ENCODE measurements around the gene PPP6R2.
"Not testable (repeated sequence)": the region's sequence is repeated elsewhere in the genome, so short reads cannot be mapped to it uniquely, and the experiment has no call there.

PPP6R2 gene

DNA sequence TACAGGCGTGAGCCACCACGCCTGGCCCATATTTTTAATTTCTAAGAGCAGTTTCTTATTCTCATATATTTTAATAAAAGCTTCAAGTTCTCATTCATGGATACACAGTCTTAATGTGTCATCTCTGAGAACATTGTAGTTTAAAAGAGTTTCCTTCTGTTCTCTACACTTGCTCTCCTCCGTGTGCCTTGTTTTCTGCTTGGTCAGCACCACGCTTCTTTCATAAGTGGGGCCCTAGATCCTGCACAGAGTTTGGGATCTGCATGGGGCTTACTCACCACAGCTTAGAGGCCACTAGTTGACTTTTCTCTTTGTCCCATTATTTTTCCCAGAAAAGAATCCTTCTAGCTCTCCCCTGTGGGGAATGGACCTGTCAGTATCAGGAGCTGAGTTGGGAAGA is 58.8 kb downstream of the PPP6R2 start:
- no peak for DNase-seq

DNA sequence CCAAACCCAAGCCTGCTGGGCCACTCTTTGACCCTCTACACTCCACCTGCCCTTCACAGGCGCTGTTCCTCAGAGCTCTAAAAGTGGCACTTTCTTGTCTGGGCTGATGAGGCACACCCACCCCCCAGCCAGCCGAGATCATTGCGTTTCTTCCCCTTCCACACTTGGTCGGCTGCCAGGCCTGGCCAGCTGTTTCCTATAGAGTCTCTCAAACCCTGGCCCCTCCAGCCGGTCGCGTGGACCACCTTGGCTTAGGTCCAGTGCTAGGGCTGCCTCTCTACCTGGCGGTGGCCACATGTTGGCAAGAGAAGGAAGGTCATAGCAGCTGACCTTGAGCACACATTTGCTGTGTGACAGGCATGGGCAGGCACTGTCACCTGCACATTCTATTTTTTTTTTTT is 60.6 kb downstream of the PPP6R2 start:
- DNase-seq, result no peak

DNA sequence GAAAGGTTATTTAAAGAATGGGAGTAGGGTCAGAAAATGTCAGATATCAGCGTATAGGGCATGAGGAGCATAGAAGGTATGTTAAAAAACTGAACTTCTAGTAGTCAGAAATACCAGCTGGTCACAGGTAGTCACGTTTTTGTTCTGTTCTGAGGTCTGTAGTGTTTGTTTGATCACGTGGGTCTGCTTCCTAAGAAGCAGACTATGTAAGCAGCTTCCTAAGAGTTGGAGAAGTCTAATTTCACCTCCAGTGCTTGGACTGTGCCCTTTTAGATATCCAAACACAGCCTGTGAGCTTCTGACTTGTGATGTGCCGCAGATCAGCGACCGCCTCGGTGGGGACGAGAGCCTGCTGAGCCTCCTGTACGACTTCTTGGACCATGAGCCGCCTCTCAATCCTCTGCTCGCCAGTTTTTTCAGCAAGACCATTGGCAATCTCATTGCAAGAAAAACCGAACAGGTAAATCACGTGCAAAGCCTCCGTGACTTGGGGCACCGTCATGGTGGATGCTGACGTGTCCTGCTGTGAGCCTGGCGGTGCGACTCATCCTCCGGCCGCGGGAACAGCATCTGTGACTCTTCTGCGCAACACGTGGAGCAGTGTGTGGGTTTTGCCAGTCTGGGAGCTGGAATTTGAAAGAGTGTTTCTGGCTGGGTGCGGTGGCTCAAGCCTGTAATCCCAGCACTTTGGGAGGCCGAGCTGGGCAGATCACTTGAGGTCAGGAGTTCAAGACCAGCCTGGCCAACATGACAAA is 63.5 kb downstream of the PPP6R2 start:
- no peak for DNase-seq

DNA sequence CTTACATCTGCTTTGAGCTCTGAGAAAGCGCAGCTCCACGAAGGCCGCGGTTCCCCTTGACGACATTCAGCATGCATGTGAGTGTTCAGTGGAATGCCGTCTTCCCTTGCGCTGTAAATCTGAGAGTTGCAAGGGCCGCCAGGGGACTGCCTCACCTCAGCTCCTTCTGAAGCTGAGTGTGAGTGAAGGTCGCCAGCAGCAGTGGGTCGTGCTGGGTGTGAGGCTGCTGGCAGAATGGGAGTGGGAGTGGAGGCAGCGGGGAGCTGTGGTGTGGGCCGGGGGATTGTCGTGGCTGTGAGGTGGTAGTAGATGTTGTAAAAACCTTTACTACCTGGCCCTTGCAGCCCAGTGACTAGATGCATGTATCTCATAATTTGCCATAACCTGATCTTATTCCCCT is 65.2 kb downstream of the PPP6R2 start:
- no peak for DNase-seq

DNA sequence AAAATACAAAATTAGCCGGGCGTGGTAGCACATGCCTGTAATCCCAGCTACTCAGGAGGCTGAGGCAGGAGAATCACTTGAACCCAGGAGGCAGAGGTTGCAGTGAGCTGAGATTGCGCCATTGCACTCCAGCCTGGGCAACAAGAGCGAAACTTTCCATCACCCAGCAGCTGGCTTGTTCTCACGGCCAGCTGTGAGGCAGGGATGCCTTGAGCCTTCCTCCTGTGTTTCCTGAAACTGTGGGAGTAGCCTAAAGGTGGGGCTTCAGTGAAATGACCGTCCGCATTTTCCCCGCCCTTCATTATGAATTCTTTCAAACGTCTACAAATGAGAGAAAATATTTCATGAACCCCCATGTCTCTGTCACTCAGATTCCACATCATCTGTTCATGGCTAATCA is 65.8 kb downstream of the PPP6R2 start:
- not testable (repeated sequence) for DNase-seq

DNA sequence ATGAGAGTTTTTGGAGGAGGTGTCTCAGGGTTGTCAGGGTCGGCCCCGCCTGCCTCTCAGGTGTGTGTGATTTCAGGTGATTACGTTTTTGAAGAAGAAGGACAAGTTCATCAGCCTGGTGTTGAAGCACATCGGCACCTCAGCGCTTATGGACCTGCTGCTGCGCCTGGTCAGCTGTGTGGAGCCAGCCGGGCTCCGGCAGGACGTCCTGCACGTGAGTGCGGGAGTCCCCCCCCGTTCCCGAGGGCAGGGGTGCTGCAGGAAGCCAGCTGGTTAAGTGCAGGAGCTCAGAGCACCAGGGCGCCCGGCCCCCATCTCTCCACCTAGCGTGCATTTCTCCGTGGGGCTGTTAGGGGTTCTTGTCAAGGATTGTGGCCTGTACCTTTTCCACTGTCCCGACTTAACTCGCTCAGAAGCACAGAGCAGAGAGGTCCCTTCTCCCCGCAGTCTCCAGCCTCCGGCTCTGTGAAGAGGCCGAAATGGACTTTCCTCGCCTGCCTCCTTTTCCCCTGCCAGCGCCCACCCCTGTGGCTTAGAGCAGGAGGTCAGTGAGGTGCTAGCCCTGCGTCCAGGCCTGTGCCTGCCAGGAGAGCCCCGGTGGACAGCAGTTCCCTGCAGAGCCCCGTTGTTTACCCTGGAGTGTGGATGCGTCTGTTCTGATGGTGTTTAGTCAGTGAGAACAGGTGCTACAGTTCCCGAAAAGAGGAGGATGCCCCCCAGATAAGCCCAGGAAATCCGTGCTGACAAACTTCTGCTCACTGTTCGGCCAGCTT is 71.5 kb downstream of the PPP6R2 start:
- DNase-seq, result no peak

DNA sequence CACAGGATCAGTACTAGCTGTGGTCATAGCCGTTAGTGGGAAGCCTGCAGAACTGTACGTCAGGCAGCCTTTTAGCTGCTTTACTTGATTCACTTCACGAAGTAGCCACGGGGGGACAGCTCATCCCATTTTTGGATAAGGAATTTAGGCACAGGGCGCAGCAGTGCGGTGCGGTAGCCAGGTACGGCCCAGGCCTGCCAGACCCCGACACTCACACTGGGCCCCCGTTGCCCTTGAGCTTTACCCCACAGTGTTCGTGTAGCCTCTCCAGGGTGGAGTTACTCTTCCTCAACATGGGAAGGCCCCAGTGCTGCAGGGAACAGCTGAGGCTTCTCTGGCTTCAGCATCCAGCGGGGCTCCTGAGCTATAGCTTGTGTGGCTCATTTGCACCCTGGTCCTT is 72.3 kb downstream of the PPP6R2 start:
- DNase-seq, result no peak

DNA sequence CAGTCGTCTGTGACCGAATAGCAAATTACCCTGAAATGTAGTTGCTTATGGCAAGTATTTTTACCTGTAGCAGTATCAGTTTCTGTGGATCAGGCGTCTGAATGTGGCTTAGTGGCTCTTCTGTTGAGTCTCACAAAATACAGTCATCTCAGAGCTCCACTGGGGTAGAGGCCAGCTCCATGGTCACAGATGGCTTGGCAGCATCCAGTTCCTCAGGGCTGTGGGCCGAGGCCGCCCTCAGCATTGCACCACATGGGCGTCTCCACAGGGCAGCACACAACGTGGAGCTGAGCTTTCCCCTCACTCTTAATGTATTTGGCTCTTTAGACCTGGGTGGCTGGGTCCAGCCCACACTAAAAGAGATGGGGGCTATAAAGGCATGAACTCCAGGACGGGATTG is 73.9 kb downstream of the PPP6R2 start:
- no peak for DNase-seq

DNA sequence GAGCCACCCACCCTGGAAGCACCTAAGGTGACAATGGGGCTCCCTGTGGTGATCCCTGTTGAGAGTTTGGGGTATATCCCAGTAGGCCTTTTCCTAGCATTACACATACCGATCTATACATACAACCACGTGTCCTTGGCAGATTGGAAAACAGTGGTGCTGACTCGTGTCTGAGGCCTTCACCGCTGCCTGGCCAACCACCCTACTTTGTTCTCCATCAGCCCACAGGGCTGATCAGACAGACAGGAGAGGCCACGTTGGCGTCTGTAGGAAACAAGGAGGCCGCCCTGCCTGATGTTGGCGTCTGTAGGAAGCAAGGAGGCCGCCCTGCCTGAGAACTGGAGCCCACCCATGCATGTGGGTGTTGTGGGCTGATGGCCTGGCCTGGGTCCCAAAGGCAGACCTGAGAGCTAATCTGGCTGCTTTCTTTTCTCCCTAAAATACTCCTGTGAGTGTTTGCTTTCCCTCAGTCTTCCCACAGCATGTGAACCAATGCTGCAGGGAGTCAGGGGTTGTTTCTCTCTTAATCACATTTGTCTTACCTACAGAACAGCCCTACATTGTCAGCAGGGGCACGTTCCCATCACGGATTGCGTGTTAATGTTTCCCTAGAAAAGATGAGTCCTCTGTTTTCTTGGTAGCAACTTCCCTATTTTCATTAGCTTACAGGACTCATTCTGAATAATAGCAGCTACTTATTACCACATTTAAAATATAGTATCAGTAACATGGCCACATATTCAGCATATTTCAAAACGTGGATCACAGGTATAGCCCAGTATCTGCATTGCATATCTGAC is 74.5 kb downstream of the PPP6R2 start:
- no peak for DNase-seq

DNA sequence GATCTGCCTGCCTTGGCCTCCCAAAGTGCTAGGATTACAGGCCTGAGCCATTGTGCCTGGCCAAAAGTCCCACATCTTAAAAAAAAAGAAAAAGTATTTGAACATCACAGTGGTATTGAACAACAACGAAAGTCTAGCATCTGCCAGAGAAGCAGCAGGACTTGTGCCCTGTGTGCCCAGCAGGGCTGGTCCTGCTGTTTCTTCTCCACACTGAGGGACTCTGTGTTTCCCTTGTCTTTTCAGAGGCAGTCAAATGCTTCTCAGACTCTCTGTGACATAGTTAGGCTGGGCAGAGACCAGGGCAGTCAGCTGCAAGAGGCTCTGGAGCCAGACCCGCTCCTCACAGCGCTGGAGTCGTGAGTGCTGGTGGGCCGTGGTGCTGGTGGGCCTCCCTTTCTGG is 75.5 kb downstream of the PPP6R2 start:
- no peak for DNase-seq

DNA sequence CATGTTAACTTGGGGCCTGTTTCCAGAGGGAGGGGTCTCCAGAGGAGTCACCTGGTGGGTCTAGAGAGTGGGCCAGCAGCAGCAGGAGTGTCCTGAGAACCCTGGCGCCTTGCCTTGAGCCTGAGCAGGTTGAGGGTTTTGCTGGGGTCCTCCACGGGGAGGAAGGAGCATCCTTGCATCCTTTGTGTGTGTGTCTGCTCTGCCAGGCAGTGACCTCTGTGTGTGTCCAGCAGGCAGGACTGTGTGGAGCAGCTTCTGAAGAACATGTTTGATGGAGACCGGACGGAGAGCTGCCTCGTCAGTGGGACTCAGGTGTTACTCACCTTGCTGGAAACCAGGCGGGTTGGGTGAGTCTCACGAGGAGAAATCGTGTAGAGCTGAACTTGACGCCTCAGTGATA is 76.0 kb downstream of the PPP6R2 start:
- no peak for DNase-seq

DNA sequence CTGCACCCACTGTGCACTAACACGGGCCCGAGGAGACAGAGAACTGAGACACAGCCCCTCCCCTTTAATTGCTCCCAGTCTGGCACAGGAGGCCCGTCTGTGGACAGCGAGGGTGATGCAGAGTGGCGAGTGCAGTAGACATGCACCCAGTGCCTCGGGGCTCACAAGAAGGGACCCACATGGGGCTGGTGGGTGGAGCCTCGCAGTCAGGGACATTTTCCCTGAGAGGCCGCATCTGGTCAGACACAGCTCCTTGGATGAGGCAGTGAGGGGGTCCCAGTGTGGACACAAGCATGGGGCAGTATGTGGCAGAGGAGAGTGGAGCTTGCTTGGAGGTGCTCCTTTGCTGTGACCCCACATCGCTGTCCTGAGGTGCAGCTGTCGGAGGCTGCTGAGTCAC is 76.9 kb downstream of the PPP6R2 start:
- no peak for DNase-seq

DNA sequence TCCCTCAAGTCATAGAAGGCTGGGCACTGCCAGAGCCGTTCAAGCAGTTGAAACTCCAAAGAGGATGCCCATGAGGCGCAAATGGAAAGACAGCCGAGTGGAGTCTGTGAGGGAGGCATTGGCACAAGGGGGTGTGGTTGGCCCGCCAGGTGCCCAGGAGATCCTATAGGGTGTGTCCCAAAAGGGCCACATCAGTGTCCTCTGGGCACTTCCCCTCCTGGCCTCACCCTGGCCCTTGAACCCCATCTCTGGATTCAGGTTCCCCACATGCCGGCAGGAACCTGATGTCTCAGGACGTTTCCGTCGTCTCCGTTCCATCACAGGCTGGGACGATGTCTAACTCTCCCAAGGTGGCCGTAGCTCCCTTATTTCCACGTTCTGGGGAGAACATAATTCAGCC is 77.5 kb downstream of the PPP6R2 start:
- no peak for DNase-seq

DNA sequence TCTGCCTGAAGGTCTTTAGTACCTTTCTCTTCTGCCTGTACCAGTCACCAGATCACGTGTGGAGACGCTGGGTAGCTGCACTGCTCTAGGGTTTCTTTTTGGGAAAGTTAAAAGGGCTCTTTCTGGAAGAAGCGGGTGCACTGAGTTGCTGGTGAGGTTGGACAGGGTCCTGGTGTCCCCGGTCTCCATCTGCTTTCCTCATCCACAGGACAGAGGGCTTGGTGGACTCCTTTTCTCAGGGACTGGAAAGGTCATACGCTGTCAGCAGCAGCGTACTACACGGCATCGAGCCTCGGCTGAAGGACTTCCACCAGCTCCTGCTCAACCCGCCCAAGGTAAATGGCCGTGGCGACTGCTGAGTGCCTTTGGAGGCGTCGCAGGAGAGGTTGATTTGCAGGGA is 78.9 kb downstream of the PPP6R2 start:
- DNase-seq, result no peak

DNA sequence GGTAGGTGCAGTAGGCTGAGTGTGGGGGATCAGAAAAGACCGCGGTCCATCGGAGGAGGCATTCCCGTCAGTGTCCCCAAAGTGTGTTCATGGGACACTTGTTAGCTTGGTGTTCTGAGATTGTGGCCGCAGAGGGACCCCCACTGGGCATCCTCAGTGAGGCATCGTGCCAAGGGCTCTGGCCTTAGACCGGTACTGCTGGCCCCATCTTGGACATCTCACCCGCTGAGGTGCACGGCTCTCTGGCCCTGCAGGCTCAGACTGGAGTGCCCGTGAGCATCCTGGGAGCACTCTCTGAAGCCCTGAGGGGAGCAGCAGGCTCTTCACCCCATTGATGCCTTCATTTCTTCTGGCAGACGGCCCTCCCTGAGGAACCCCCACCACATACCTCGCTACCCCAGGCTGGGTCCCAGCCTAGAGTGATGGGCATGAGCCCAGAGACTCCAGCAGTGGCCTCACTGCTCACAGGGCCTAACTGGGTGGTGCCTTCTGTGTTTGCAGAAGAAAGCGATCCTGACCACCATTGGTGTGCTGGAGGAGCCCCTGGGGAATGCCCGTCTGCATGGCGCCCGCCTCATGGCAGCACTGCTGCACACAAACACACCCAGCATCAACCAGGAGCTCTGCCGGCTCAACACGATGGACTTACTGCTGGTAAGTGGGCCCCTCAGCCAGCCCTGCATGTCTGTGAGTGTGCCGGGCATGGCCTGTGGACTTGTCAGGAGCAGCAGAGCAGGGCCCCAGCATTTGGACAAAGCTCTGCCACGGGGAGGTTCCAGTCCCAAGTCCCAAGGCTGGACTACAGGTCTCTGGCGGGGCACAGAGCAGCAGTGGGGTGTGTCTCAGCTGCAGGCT is 80.1 kb downstream of the PPP6R2 start:
- no peak for DNase-seq

DNA sequence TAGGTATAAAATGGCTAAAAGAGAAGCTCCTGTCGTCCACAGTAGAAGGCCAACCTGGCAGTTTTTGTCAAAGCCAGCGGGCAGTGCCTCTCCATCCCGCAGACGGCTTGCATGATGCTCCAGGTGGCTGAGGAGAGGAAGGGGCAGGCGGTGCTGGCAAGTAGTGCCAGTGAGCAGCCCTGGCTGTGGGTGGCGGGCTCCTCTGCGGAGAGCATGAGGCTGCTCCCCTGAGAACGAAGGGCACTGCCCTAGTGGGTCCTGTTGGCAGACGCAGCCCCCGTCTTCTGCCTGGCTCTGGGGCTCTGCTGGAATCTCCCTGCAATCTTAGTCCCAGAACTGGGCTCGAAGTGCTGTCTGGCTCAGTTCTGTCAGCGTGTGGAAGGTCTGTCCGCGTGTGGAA is 80.8 kb downstream of the PPP6R2 start:
- DNase-seq, result no peak

DNA sequence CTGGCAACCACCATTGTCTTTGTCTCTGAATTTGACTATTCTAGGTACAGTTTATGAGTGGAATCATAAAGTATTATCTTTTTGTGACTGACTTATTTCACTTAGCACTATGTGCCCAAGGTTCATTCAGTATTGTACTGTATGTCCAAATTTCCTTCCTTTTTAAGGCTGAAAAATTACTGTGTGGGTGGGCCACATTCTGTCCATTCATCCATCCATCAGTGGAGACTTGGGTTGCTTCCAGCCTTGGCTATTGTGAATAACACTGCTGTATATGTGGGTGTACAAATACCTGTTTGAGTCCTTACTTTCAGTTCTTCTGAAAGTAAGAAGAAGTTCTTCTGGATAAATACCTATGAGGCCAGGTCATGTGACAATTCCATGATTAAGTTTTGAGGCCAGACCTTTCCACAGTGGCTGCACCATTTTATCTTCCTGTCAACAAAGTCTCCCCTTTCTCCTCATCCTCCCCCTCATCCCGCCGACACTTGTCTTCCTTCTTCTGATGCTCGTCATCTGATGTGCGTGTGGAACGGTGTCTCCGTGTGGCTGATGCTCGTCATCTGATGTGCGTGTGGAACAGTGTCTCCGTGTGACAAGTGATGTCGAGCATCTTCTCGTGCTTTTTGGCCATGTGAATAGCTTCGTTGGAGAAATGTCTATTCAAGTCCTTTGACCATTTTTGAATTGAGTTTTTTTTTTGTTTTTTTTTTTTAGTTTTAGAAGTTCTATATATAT is 82.2 kb downstream of the PPP6R2 start:
- no peak for DNase-seq

DNA sequence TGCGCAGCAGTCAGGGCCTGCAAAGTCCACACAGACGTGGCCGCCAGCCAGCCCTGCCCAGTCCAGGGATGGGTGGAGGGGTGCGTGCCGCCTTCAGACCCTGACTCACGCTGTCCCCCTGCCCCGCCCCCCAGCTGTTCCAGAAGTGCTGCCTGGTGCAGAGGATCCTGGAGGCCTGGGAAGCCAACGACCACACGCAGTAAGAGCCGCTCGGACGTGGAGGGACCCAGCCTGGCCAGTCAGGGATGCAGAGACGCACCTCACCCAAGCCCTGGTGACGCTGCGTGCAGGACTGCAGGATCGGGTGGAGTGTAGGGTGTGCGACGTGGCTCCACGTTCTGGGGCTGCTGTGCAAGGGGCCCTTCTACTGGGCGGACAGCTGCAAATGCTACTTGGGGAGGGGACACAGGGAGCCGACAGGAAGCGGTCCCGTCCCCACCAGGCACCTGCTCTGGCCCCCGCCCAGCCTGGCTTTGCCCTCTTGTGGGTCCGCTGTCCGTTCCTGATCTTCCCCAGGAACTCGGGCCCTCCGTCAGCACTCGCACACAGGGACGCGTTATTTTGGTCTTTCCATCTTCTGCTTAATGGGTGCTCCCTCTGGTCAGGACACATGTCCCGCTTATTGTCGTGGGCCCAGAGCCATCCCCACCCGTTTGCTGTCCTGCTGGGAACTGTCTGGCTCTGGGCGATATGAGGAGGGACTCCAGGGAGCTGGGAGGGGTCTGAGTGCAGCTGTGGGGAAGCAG is 89.2 kb downstream of the PPP6R2 start:
- DNase-seq, result no peak

DNA sequence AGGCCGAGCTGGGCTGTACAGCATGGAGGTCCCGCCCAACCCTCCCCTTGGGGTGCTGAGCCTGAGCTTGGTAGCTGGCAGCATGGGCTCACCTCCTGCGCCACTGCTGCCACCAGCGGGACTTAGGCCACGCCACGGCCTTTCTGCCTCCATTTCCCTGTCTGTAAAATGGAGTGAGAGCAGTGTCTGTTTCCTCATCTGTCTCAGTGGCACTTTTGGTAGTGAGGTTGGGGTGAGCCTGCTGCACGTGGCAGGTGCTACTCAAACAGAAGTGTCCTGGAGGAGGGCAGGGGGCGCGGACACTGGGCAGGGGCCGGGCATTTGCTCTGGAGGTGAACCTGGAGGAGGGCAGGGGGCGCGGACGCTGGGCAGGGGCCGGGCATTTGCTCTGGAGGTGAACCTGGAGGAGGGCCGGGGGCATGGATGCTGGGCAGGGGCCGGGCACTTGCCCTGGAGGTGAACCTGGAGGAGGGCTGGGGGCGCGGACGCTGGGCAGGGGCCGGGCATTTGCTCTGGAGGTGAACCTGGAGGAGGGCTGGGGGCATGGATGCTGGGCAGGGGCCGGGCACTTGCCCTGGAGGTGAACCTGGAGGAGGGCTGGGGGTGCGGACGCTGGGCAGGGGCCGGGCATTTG is 89.9 kb downstream of the PPP6R2 start:
- not testable (repeated sequence) for DNase-seq

DNA sequence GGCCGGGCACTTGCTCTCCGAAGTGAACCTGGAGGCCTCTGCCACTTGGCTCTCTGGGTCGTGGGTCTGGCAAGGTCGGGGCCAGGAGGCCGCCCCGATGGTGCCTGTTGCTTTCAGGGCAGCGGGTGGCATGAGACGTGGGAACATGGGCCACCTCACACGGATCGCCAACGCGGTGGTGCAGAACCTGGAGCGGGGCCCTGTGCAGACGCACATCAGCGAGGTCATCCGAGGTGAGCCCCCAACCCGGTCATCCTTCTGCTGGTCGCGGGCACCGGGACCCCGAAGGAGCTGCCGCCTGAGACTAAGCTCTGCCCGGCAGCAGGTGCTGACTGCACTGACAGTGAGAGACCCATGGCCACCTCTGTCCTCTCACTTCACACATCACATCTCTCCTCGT is 91.7 kb downstream of the PPP6R2 start:
- DNase-seq, result no peak

All from NCI-H774 (cell line).